ENCODE data around the gene CCZ1B.
"Not testable (repeated sequence)": the region's sequence is repeated elsewhere in the genome, so short reads cannot be mapped to it uniquely, and the experiment has no call there.

Gene CCZ1B

GRCh38 chr7:6830026-6830425 lies 4.0 kb upstream of the CCZ1B start:
- not testable (repeated sequence) for DNase-seq

DNA sequence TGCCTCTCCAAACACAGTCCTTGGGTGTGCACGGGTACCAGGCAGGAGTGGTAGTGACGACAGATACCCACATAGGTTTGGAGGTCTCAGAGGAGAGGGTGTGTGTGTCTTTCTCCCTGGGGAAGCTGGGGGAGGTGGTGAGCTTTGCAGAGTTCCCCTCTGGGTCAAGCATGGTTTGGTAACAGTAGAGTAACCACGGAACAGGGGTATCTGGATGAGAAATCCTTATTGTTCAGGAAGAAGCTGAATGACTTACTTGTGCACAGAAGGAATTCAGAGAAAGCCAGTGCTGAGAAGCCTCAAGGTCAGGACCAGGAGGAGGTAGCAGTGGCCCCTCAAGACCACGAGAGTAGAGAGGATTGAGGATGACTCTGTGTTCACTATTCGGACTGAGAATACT lies 3.5 kb upstream of the CCZ1B start:
- not testable (repeated sequence) for DNase-seq

- not testable (repeated sequence) for DNase-seq
These were observed 1.1 kb upstream of the CCZ1B start for GRCh38 chr7:6827180-6827579.

DNA sequence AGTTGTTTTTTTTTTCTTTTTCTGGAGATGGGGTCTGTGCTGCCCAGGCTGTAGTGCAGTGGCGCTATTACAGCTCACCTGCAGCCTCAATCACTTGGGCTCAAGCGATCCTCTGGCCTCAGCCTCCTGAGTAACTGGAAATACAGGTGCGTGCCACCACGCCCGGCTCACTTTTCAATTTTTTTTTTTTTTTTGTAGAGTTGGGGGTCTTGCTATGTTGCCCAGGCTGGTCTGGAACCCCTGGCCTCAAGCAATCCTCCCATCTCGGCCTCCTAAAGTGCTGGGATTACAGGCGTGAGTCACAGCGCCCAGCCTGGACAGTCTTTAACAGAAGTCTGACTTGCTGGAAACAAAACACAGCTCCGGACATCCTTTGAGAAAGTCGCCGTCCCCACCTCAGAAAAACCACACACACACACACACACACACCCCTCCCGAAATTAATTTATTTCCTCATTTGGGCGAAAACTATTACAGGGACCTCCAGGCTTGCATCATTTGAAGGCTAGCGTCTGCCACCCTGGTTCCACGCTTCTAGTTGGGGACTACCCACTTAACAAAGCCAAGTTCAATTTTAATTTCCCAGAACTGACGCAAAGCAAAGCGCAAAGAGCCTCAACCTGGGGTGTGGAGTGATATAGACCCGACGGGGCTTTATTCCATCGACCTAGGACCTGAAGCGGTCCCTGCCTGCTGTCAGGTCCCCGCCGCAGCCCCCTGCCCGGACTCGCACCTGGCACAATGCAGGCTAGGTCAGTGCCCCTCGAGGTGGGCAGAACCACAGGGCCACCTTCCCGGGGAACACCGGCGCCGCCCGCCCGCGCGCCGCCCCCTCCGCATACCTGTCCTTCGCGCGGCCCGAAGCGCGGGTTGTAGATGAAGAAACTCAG lies 594 bp downstream of the CCZ1B start:
- not testable (repeated sequence) for DNase-seq

DNA sequence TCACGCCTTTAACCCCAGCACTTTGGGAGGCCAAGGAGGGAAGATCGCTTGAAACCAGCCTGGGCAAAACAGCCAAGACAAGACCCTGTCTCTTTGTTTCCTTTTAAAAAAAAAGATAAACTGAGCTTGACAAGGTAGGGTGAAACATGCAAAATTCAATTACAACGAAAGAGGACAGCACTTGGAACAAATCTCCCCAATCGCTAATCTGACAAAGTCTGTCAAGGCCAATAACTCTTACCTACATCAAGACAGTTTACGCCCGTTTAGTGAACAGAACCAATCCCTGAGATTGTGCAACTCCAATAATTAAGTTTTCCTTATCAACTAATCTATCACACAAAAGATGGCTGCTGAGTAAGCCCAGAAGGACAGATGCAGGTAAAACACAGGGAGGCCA lies 4.5 kb downstream of the CCZ1B start:
- not testable (repeated sequence) for DNase-seq

DNA sequence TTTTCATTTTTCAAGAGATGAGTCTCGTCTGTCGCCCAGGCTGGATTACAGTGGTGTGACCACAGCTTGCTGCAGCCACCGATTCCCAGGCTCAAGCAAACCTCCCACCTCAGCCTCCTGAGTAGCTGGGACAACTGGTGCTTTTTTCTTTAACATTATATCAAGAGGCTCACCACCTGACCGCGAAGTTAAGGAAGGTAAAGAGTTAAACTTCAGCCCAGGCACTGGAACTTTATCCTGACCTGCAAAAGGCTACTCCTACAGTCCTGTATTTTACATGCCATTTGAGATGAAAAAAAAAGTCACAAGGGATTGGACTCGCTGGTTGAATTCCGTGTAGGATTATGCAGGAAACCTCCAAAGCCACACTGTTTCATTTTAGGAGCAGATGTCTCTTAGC lies 10.6 kb downstream of the CCZ1B start:
- DNase-seq = not testable (repeated sequence)

DNA sequence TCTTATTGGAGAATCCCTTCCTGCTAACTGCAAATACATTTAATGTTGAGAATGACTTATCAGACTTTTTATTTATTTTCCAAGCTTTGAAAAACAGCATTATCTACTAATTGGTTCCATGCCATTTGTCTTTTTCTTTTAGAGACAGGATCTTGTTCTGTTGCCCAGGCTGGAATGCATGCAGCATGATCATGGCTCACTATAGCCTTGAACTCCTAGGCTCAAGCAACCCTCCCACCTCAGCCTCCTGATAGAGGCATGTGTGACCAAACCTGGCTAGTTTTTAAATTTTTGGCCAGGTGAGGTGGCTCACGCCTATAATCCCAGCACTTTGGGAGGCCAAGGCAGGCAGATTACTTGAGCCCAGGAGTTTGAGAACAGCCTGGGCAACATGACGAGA lies 13.1 kb downstream of the CCZ1B start:
- not testable (repeated sequence) for DNase-seq

GRCh38 chr7:6807959-6808358 lies 18.1 kb downstream of the CCZ1B start:
- DNase-seq = not testable (repeated sequence)

GRCh38 chr7:6807393-6807918 lies 18.6 kb downstream of the CCZ1B start:
- not testable (repeated sequence) for DNase-seq

DNA sequence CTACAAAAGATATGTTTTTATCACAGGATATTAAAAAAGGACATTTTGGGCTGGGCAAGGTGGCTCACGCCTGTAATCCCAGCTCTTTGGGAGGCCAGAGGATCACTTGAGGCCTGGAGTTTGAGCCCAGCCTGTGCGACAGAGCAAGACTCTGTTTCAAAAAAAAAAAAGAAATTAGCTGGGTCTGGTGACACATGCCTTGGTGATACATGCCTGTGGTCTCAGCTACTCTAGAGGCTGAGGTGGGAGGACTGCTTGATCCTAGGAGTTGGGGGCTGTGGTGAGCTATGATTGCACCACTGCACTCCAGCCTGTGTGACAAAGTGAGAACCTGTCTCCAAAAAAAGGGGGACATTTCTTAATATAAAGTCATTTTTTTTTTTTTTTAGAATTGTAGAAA lies 25.7 kb downstream of the CCZ1B start:
- not testable (repeated sequence) for DNase-seq

GRCh38 chr7:6799887-6800286 lies 26.2 kb downstream of the CCZ1B start:
- not testable (repeated sequence) for DNase-seq

- not testable (repeated sequence) for DNase-seq
These were observed 28.0 kb downstream of the CCZ1B start for GRCh38 chr7:6798047-6798446.

- DNase-seq = not testable (repeated sequence)
These were observed 28.9 kb downstream of the CCZ1B start for GRCh38 chr7:6797218-6797617.

DNA sequence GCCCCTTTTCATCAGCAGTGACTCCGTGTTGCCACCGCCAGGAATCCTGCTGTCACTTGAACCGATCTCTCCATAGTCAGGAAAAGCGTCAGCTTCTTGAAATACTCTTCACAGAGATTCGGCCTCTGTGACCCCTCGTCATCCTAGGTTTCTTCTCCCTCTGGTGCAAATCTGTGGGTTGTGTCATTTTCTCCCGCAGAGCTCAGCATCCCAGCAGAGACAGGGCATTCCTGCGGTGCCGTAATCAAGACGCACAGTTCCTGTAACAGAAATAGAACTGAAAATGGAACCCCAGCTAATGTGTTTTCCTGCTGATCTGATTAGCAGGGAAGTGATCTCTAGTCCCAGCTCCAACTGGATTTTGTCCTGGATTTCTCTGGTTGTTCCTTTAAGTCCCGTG lies 31.8 kb downstream of the CCZ1B start:
- DNase-seq = not testable (repeated sequence)

- not testable (repeated sequence) for DNase-seq
These were observed 33.8 kb downstream of the CCZ1B start for GRCh38 chr7:6792113-6792872.

- DNase-seq = not testable (repeated sequence)
These were observed 36.7 kb downstream of the CCZ1B start for GRCh38 chr7:6789353-6789752.

GRCh38 chr7:6781581-6781980 lies 44.5 kb downstream of the CCZ1B start:
- DNase-seq = not testable (repeated sequence)

DNA sequence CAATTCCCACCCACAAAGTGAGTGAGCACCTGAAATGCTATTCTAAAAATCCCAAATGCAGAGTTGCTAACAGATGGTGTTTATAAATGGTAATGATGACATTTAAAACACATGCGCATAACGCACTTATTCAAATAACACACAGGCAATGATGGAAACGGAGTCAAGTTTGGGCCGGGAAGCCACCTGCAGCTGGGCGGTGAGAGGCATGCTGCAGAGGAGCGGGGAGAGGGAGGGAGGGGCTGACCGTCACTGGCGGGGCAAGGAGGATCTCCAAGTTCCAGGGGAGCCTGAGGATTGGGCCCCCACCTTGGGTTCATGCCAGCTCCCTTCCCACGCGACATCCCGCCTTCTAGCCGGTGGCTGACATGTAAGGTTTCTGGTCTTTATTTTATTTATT lies 64.9 kb downstream of the CCZ1B start:
- DNase-seq = not testable (repeated sequence)

DNA sequence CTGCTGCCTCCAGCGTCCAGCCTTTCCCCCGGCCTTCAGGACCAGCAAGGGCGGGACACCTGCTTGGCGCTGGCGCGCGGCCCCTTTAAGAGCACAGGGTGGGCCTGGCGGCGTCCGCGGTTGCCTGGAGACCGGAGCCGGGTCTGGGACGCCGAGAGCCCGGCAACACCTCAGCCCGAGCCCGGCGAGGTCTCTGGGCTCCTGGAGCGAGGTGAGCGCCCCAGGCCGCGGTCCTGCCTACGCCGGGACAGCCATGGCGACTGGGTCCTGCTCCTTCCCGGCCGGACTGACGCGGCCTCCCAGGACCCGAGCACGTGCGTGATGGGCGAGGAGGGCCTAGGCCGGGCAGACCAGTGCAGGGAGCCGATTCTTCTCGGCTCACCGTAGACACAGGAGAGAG lies 72.1 kb downstream of the CCZ1B start, which contains the start of gene RSPH10B2:
Gene RSPH10B2 (plus strand): TSS at position 140 of the 400 bp plus-strand sequence. CDS start 3,575 bp downstream, outside the sequence.
- DNase-seq = not testable (repeated sequence)

GRCh38 chr7:6750173-6750572 lies 75.9 kb downstream of the CCZ1B start:
- DNase-seq = not testable (repeated sequence)

DNA sequence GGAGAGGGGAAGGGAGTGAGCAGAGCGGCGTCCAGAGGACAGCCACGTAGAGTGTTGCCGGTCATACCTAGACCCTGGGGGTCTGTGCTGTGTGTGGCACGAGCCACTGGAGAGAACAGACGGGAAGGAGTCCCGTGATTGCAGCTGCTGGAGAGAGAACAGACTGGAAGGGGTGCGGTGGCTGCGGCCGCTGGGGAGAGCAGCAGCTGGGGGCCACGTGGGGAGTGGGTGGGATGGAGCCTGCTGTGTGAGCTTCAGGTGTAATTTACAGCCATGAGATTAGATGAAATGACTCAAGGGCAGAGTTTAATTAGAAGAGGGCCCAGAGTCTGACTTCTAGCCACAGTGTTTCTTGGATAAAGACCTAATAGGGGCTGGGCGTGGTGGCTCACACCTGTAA lies 76.7 kb downstream of the CCZ1B start:
- not testable (repeated sequence) for DNase-seq

Measured in NCI-H2107 (cell line).